Peyer's patch (tissue), 4 donors: ENCODE results near the gene OLA1.

Experiments used
- POLR2A ChIP-seq, 2 donors: fragments of 450-650 bp; IDR thresholded peaks; one replicate each; pipeline ENCODE4 v1.5.1; 2017; ENCODE audit warnings: antibody characterized with exemption in 2 of 2, mild to moderate bottlenecking in 2 of 2, moderate library complexity in 2 of 2
- TF ChIP-seq, protein P1 (sequence below), 6 experiments: fragments of 450-650 bp in 4 of 6; fragments of 200-600 bp in 2 of 6; sonication (generic) in 1 of 6; IDR thresholded peaks; one replicate each; pipeline ENCODE4 v1.5.1; 2017 to 2019; ENCODE audit warnings: antibody characterized with exemption in 6 of 6, mild to moderate bottlenecking in 3 of 6, moderate library complexity in 1 of 6

- TF ChIP-seq, protein P1, sequence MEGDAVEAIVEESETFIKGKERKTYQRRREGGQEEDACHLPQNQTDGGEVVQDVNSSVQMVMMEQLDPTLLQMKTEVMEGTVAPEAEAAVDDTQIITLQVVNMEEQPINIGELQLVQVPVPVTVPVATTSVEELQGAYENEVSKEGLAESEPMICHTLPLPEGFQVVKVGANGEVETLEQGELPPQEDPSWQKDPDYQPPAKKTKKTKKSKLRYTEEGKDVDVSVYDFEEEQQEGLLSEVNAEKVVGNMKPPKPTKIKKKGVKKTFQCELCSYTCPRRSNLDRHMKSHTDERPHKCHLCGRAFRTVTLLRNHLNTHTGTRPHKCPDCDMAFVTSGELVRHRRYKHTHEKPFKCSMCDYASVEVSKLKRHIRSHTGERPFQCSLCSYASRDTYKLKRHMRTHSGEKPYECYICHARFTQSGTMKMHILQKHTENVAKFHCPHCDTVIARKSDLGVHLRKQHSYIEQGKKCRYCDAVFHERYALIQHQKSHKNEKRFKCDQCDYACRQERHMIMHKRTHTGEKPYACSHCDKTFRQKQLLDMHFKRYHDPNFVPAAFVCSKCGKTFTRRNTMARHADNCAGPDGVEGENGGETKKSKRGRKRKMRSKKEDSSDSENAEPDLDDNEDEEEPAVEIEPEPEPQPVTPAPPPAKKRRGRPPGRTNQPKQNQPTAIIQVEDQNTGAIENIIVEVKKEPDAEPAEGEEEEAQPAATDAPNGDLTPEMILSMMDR (IDR thresholded peaks at IDR 0.05): no peak
- TF ChIP-seq POLR2A (IDR thresholded peaks at IDR 0.05): no peak
Observed at GRCh38 chr2:174026122-174026845, 222.0 kb downstream of the OLA1 start.
